BJ (cell line): Measurements from ENCODE around the gene SUGCT. TPM values are rescaled to one million over a fixed set of nuclear protein-coding genes. Genes with fewer than 3 reads are reported as not detected.
A peak's percentile ranks its signal among the peaks of the same experiment; 100 is the strongest.

Experiments used
- CTCF ChIA-PET: fragments of 350-600 bp; formaldehyde crosslinking; extraction: SDS; loops from one replicate; lab custom pipeline; 2021; ENCODE audit warnings: antibody characterized with exemption, inconsistent platforms; lab: Yijun Ruan, JAX
- POLR2A ChIA-PET: fragments of 300-600 bp; sonication (Branson Sonifier 250); formaldehyde crosslinking; extraction: SDS; loops from one replicate; lab custom pipeline; 2021; ENCODE audit warnings: antibody characterized with exemption; lab: Charles Lee
- DNase-seq: peaks from one replicate; pipeline ENCODE4 v3.0.0-alpha.2; 2011; ENCODE audit warnings: low read depth
- H3K27me3 ChIP-seq: 2 replicates; pipeline ENCODE4 v1.6.0; 2011; ENCODE audit warnings: low read length; ENCODE audit not compliant: control insufficient read depth, insufficient read depth
- H3K36me3 ChIP-seq: 2 replicates; pipeline ENCODE4 v1.5.1; 2011; ENCODE audit warnings: low read length; ENCODE audit not compliant: control insufficient read depth, insufficient read depth
- H3K4me3 ChIP-seq: 2 replicates; pipeline ENCODE4 v1.5.1; 2011; ENCODE audit warnings: low read depth, mild to moderate bottlenecking, control low read depth, low read length
- CTCF ChIP-seq: IDR thresholded peaks from 2 replicates; pipeline ENCODE4 v1.5.1; 2011; ENCODE audit warnings: low read depth, mild to moderate bottlenecking, control low read depth, inconsistent platforms, low read length, moderate library complexity; ENCODE audit not compliant: insufficient read depth
- polyA plus RNA-seq: library from polyadenylated mRNA; depleted of rRNA; stranded (reverse); fragments of >200 nt; gene quantifications from 2 replicates; pipeline ENCODE4 v1.2.3, GENCODE V29; 2011

Gene SUGCT
- polyA plus RNA-seq, 1 experiment: 10.6 TPM

GRCh38 chr7:40604601-40605438 is 470.0 kb downstream of the SUGCT start:
- H3K4me3 ChIP-seq: no peak overlapping the region
- CTCF ChIA-PET: interaction anchor here (0.7 kb wide), 1 partner anchor 9 kb away, joined by 3 read pairs; no protein-coding TSS in a partner anchor
- POLR2A ChIA-PET: no interaction called here
- no peak for DNase-seq
- H3K36me3 ChIP-seq: no peaks in the 10 kb centered on the region
- no peaks in the 10 kb centered on the region for H3K27me3 ChIP-seq
- TF ChIP-seq CTCF: 0 out of 2 replicates have a peak, but pooled peaks have one; percentile 32

- CTCF ChIA-PET: interaction anchor here (0.6 to 0.9 kb wide), 2 partner anchors 9 to 278 kb away, joined by 3 read pairs; no protein-coding TSS in a partner anchor
Observed at GRCh38 chr7:40608321-40609075, 473.7 kb downstream of the SUGCT start.

GRCh38 chr7:40610461-40610860 is 475.7 kb downstream of the SUGCT start:
- Histone ChIP-seq H3K27me3 (no peaks in the 10 kb centered on the region), H3K36me3 (no peaks in the 10 kb centered on the region), H3K4me3 (no peak overlapping the region)
- no peak for TF ChIP-seq CTCF
- DNase-seq: no peak
- ChIA-PET POLR2A (no interaction called here), CTCF (interaction anchor here (1.6 kb wide), 1 partner anchor 82 kb away, joined by 3 read pairs; no protein-coding TSS in a partner anchor)

More at GRCh38 chr7:40608321-40609075, 473.7 kb downstream of the SUGCT start:
- H3K36me3 ChIP-seq: no peaks in the 10 kb centered on the region
- no peak overlapping the region for H3K4me3 ChIP-seq
- POLR2A ChIA-PET: no interaction called here
- no peaks in the 10 kb centered on the region for H3K27me3 ChIP-seq
- peak; percentile 31 for DNase-seq
- no peak for TF ChIP-seq CTCF

- ChIA-PET CTCF (interaction anchor here (1.6 kb wide), 1 partner anchor 81 kb away, joined by 3 read pairs; no protein-coding TSS in a partner anchor), POLR2A (no interaction called here)
- TF ChIP-seq CTCF: no peak
- Histone ChIP-seq H3K4me3 (no peak overlapping the region), H3K36me3 (no peaks in the 10 kb centered on the region), H3K27me3 (no peaks in the 10 kb centered on the region)
- DNase-seq: no peak
Observed at GRCh38 chr7:40611095-40611871, 476.5 kb downstream of the SUGCT start.
